ENCODE data around the gene SOBP.
"Not testable (repeated sequence)": the region's sequence is repeated elsewhere in the genome, so short reads cannot be mapped to it uniquely, and the experiment has no call there.

SOBP gene

DNA sequence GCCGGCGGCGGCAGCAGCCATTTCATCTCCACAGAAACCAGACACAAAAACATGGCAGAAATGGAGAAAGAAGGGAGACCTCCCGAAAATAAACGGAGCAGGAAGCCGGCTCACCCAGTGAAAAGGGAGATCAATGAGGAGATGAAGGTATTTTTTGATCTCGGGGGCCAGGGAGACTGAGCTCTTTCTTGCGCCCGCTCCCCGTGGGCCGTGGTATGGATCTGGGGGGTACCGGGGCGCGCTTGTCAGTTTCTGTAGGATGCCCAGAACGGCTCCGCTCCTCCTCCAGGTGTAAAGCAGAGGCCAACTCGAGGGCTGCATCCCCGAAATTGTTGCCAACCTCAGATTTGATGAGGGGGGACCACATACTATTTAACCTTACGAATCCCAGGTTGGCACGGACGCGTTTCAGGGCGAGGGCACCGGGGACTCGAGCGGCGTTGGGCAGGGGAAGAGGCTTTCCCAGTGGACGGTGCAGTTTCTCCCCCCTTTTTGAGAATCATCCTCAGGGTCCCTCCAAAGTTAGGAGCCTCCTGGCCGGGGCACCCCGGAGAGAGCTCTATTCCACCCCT, 735 bp downstream of the SOBP start:
- DNase-seq = no peak

DNA sequence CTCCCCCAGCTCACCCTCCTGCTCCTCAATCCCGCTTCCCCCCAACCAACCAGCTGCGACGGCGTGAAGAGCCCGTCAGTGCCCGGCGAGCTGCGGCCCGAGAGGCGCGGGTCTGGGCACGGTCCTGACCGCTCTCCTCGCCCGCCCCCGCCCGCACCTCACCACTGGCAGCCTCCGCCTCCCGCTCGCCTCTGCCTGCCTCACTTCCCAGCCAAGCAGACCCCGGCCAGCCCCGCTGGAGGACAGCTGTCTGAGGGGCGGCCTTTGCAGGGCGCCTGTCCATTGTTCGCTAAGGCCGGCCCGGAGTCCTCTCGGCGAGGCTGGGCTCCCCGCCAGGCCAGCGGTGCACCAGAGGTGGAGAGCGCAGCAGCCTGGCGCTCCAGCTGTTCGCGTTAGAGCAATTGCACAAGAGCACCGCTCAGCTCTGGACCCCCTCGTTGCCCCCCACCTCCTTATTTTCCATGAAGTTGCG, 1.3 kb downstream of the SOBP start:
- peak; percentile 19 for DNase-seq

GRCh38 chr6:107491760-107492660, 2.1 kb downstream of the SOBP start:
- no peak for DNase-seq

GRCh38 chr6:107493158-107494057, 3.5 kb downstream of the SOBP start:
- peak; percentile 93 for DNase-seq

DNA sequence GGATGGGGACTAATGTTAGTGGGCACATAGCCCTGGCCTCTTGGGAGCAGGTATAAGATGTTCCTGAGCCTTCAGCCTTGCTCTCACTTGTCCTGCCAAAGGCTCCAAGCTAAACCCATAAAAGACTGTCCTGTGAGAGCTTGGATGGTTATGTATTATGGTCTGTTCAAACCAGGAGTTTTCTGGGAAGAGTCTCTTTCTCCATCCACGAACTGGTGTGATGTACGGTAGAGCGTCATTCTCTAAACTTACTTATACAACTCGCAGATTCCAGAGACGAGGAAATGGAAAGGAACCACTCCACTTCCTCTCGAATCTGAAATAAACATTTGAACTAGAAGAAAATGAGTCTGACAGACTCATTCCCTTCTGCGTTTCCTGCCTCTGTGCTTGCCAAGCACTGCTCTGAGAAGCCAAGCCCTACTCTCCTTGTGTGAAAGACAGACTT, 5.3 kb downstream of the SOBP start:
- no peak for DNase-seq

GRCh38 chr6:107495971-107496370, 6.1 kb downstream of the SOBP start:
- no peak for DNase-seq

DNA sequence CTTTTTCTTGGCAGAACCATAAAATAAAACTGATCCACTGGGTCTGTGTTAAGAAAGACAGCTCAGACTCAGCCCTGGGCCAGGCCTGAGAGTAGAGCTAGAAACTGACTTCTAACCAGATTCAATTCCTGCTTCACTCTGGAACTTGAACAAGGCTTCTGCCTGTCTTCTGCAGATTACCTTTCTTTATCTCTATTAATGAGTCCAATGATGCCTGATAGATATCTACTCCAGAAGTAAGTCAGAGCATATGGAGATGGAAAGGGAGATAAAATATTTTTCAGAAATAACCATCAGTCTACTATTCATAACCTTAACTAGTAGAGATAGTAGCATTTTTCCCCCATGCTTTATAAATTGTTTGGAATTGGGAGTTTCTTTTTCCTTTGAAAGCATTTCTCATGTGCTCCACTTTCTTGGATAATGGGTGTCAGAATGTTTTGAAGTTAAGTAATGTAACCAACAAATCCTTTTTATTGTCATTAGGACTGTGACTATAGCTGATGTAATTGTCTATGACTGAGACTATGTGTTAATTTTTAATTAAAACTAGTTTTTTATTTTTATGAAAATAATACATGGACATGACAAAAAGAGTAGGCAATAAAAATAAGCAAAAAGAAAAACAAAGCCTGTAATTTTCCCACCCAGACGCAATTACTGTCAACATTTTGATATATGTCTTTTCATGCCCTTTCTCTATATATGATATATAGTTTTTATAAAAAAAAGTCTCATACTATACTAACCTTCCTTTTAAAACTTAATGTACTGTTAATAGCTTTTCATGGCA, 7.2 kb downstream of the SOBP start:
- DNase-seq = no peak

DNA sequence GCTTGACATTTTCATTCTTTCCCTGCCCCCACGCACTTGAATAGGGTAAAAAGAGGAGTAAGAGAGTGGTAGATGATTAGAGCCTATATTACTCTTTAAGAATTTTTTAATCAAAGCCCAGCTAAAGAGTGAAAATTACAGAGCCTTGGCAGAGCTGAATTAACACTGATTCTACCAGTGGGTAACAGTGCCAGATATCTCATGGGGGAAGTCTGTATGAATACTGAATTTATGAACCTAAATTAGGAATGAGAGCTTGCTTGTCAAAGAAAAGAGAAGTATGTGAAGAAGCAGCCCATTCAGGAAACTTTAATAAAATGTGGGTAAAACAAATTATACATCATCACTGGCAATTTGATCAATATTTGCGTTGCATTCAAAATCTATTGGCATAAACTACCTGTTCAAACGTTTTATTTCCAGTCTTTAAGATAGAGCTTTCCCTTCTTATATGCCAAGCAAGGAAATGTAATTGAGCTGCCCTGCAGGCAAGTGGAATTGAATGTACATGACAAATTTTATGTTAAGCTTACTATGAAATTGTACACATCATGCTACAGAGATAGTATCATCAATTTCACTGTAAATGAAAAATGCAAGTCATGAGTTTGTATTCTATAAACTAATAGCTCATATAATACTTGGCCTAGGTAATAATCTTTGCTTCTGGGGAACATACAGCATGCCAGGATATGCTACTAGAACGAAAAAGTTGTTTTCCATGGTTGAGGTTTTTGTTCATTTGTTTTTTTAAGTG, 14.5 kb downstream of the SOBP start:
- DNase-seq = no peak

GRCh38 chr6:107506145-107506544, 16.2 kb downstream of the SOBP start:
- DNase-seq = no peak

GRCh38 chr6:107509506-107509905, 19.6 kb downstream of the SOBP start:
- no peak for DNase-seq

DNA sequence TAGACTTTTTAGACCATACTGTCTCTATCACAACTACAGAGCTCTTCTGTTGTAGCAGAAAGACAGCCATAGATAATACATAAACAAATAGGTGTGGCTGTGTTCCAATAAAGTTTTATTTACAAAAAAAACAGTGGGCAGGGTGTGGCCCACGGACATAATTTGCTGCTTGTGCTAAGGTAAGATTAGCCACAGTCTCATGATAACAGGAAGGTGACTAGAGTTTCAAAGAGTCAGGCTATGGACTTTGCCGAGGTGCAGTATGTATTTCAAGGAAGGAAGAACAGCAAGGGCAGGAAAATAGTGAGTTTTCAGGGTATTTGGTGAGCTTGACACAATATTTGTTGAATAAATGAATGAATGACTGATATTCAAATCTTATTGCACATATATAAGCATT, 20.2 kb downstream of the SOBP start:
- DNase-seq = no peak

GRCh38 chr6:107511511-107511993, 21.6 kb downstream of the SOBP start:
- no peak for DNase-seq

GRCh38 chr6:107513214-107513613, 23.3 kb downstream of the SOBP start:
- DNase-seq = no peak

DNA sequence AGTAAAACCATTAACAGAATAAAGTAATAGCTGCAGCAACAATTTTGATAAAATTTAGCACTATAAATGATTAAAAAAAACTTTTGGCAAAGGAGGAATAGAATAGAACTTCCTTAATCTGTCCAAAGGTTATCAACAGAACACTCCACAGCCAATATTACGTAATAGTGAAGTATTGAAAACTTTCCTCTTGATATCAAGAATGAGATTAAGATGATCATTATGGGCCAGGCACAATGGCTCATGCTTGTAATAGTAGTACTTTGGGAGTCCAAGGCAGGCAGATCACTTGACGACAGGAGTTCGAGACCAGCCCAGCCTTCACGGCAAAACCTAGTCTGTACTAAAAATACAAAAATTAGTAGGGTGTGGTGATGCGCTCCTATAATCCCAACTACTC, 26.0 kb downstream of the SOBP start:
- DNase-seq = no peak

- no peak for DNase-seq
These were observed 27.4 kb downstream of the SOBP start for GRCh38 chr6:107517274-107517673.

- not testable (repeated sequence) for DNase-seq
These were observed 29.3 kb downstream of the SOBP start for GRCh38 chr6:107519224-107519623.

- not testable (repeated sequence) for DNase-seq
These were observed 30.8 kb downstream of the SOBP start for GRCh38 chr6:107520706-107521105.

- no peak for DNase-seq
These were observed 33.3 kb downstream of the SOBP start for GRCh38 chr6:107523054-107523791.

DNA sequence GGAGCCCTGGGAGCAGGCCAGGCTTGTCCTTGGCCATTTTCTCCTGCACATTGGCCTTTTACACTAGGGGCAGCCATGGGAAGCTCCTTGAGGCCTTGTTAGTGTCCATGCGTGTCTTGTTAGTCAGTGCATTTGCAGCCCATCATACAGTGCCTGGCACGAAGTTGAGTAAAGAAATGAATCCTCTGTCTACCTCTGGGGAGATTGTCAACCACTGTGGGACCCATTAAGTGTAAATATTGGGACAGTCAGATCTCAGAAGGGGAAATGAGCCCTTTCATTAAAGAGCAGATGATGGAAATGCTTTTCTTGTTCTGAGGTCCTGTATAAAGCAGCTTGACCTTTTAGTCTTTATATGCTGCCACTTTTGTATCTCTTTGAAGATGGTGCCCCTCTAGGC, 33.9 kb downstream of the SOBP start:
- no peak for DNase-seq

DNA sequence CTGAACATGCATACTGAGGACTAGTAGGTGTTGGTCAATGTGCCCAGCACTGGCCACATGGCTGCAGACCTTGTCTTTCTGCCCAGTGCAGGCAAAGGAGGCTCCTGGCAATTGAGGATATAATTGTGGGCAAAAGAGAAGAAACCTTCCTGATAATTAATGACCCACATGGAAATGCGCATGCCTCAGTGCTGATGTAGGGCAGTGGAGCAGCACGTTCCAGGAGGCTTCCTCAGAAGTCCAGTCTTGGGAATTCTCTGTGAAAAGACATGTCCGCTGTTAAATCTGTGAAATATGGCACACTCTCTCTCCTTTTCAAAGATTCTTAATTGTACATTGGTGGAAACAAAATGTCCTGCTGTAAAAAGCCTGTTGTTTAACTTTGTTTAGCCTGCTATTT, 34.7 kb downstream of the SOBP start:
- DNase-seq = no peak

DNA sequence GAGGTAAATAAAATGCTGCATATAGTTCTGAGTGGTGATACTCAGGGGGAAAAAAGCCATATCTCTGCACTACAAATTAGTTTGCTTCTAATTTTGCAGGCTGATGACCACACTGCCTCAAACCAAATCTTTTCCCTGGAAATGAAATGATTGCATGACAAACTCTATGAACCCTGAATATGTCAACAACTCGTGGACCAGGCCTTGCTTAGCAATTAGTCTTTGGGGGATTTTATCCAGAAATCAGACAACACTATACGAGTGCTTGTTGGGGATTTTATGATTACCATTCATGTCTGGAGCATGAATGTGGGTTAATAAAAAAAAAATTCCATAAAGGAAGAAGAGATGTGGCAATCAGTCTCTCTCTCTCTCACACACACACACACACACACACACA, 42.0 kb downstream of the SOBP start:
- no peak for DNase-seq
